Endothelial cell of umbilical vein (primary cell): ENCODE data around the gene DDB1. TPM values are rescaled to one million over a fixed set of nuclear protein-coding genes. Genes with fewer than 3 reads are reported as not detected.

Experiments used
- BruUV-seq: library from RNA; stranded (reverse); fragments of 400-500 nt; replicated peaks from 2 replicates; lab custom pipeline; 2021; lab: Mats Ljungman, UMichigan
- CTCF ChIA-PET: fragments of 300-600, 350-600 bp; sonication (Branson Sonifier 250); formaldehyde crosslinking; loops from one replicate; lab custom pipeline; 2021; ENCODE audit warnings: antibody characterized with exemption, inconsistent platforms; lab: Charles Lee
- POLR2A ChIA-PET: fragments of 300-600, 350-600 bp; sonication (Branson Sonifier 250); formaldehyde crosslinking; loops from one replicate; lab custom pipeline; 2021; ENCODE audit warnings: antibody characterized with exemption, inconsistent platforms; lab: Charles Lee
- DNase-seq: peaks from one replicate; pipeline ENCODE4 v3.0.0-alpha.2; 2011; ENCODE audit warnings: low read depth, low spot score
- FAIRE-seq: peaks from 2 replicates; lab custom pipeline; 2011; peaks lifted over from hg19 to GRCh38; lab: Jason Lieb, UNC
- H2AFZ ChIP-seq: 2 replicates; pipeline ENCODE4 v1.6.0; 2012; ENCODE audit warnings: low read depth, low read length, control low read depth, inconsistent platforms
- H3K27ac ChIP-seq: 2 replicates; pipeline ENCODE4 v1.5.1; 2011; ENCODE audit warnings: low read depth, mild to moderate bottlenecking, control low read depth, low read length, moderate library complexity; ENCODE audit not compliant: insufficient read depth
- H3K27me3 ChIP-seq, 2 experiments: 2 replicates each; pipeline versions ENCODE4 v1.6.0 to v1.6.1; 2011; ENCODE audit warnings: low read length in 2 of 2, mixed read lengths in 1 of 2; ENCODE audit not compliant: control insufficient read depth in 2 of 2, insufficient read depth in 2 of 2
- H3K36me3 ChIP-seq, 2 experiments: 2 replicates in 1 of 2; 3 replicates in 1 of 2; pipeline ENCODE4 v1.5.1; 2011; ENCODE audit warnings: low read length in 2 of 2, mild to moderate bottlenecking in 1 of 2, moderate library complexity in 1 of 2; ENCODE audit not compliant: control insufficient read depth in 2 of 2, insufficient read depth in 2 of 2; ENCODE audit errors: extremely low read depth in 1 of 2
- H3K4me1 ChIP-seq: 3 replicates; pipeline ENCODE4 v1.5.1; 2011; ENCODE audit warnings: mild to moderate bottlenecking, low read length; ENCODE audit not compliant: control insufficient read depth, insufficient read depth; ENCODE audit errors: extremely low read depth
- H3K4me2 ChIP-seq: 2 replicates; pipeline ENCODE4 v1.6.1; 2011; ENCODE audit warnings: low read length, control low read depth, mixed read lengths; ENCODE audit not compliant: insufficient read depth
- H3K4me3 ChIP-seq, 3 experiments: fragments of 200-600 bp in 1 of 3; sonication (generic), shearing (Covaris generic) in 1 of 3; replicated peaks in 1 of 3; 2 replicates each; pipeline ENCODE4 v1.5.1; 2011 to 2016; ENCODE audit warnings: control low read depth in 3 of 3, low read length in 3 of 3, mild to moderate bottlenecking in 2 of 3, inconsistent platforms in 1 of 3, low read depth in 1 of 3, moderate library complexity in 1 of 3; ENCODE audit not compliant: insufficient read depth in 1 of 3
- H3K79me2 ChIP-seq: 2 replicates; pipeline ENCODE4 v1.6.0; 2012; ENCODE audit warnings: low read length, inconsistent platforms; ENCODE audit not compliant: control insufficient read depth, insufficient read depth
- H3K9ac ChIP-seq: replicated peaks from 2 replicates; pipeline ENCODE3; 2011; ENCODE audit warnings: low read length, control low read depth; ENCODE audit not compliant: insufficient read depth; ENCODE audit errors: extremely low read depth
- H3K9me1 ChIP-seq: replicated peaks from 3 replicates; pipeline ENCODE4 v1.6.0; 2011; ENCODE audit warnings: mild to moderate bottlenecking, low read length; ENCODE audit not compliant: control insufficient read depth, insufficient read depth; ENCODE audit errors: extremely low read depth
- H3K9me3 ChIP-seq: replicated peaks from 2 replicates; pipeline ENCODE4 v1.5.1; 2012; ENCODE audit warnings: low read length, inconsistent platforms; ENCODE audit not compliant: control insufficient read depth, insufficient read depth
- H4K20me1 ChIP-seq: replicated peaks from 2 replicates; pipeline ENCODE3; 2011; ENCODE audit warnings: mild to moderate bottlenecking, low read length; ENCODE audit not compliant: control insufficient read depth, insufficient read depth; ENCODE audit errors: extremely low read depth
- CTCF ChIP-seq, 2 donors: IDR thresholded peaks; 1 replicate in 1 of 2; 2 replicates in 1 of 2; pipeline ENCODE4 v1.5.1; 2011; ENCODE audit warnings: low read length in 2 of 2, mild to moderate bottlenecking in 2 of 2, moderate library complexity in 2 of 2, control low read depth in 1 of 2, inconsistent platforms in 1 of 2, low read depth in 1 of 2; ENCODE audit not compliant: insufficient read depth in 1 of 2; ENCODE audit errors: extremely low read depth in 1 of 2
- EZH2 ChIP-seq: IDR thresholded peaks from 2 replicates; pipeline ENCODE4 v1.6.1; 2012; ENCODE audit warnings: borderline replicate concordance, low read depth, mild to moderate bottlenecking, moderate library complexity, low read length, inconsistent platforms; ENCODE audit not compliant: severe bottlenecking
- FOS ChIP-seq: IDR thresholded peaks from 2 replicates; pipeline ENCODE4 v1.6.1; 2011; ENCODE audit warnings: mild to moderate bottlenecking, low read length, moderate library complexity, borderline replicate concordance; ENCODE audit not compliant: insufficient read depth
- GATA2 ChIP-seq: IDR thresholded peaks from 2 replicates; pipeline ENCODE4 v1.7.0; 2011; ENCODE audit warnings: low read depth, mild to moderate bottlenecking, moderate library complexity, mixed read lengths, low read length; ENCODE audit not compliant: insufficient read length, insufficient read depth
- JUN ChIP-seq: IDR thresholded peaks from 2 replicates; pipeline ENCODE4 v1.6.1; 2011; ENCODE audit warnings: borderline replicate concordance, low read depth; ENCODE audit not compliant: insufficient read length, insufficient read depth
- MAX ChIP-seq: IDR thresholded peaks from 2 replicates; pipeline ENCODE4 v1.6.1; 2011; ENCODE audit not compliant: insufficient read depth, insufficient read length
- MYC ChIP-seq: IDR thresholded peaks from one replicate; pipeline ENCODE4 v1.6.1; 2011; ENCODE audit warnings: mild to moderate bottlenecking, low read depth, low read length
- POLR2A ChIP-seq: IDR thresholded peaks from 2 replicates; pipeline ENCODE4 v1.6.1; 2012; ENCODE audit warnings: low read depth, mild to moderate bottlenecking, control low read depth, low read length
- POLR2AphosphoS5 ChIP-seq: IDR thresholded peaks from 2 replicates; pipeline ENCODE4 v1.6.1; 2012; ENCODE audit warnings: low read depth, mild to moderate bottlenecking, control low read depth, low read length, moderate library complexity; ENCODE audit not compliant: insufficient read depth
- dilution Hi-C: fragments of 300-500 bp; cut with MboI; formaldehyde crosslinking; loops from one replicate; pipeline ENCODE4 v1.15.0; 2019; ENCODE audit warnings: low sequenced_read_pairs; ENCODE audit not compliant: extremely low pct_ligation_motif_present
- intact Hi-C: fragments of 100-400 bp; cut with micrococcal nuclease; formaldehyde crosslinking; loops from one replicate; pipeline ENCODE4 v1.10.0; 2022
- polyA plus RNA-seq, 4 experiments: library from polyadenylated mRNA; depleted of rRNA in 3 of 4; stranded (reverse) in 3 of 4; unstranded in 1 of 4; fragments of >200 nt; gene quantifications; 2 replicates each; pipeline versions ENCODE4 v1.2.1 to v1.2.3, GENCODE V29; 2011 to 2012; ENCODE audit warnings: missing spikeins in 1 of 4
- total RNA-seq: library from RNA; stranded (reverse); gene quantifications from 2 replicates; pipeline ENCODE4 v1.2.3, GENCODE V29; 2021

The DDB1 gene
- total and polyA plus RNA-seq, 2 donors (not counting 3 experiments of a cell fraction or from before 2014, with no cell fraction given): 229 to 230 TPM

GRCh38 chr11:61358566-61358965 lies 25.7 kb upstream of the DDB1 start:
- Histone ChIP-seq H2AFZ (no peak overlapping the region), H3K9me1 (no peaks in the 10 kb centered on the region), H3K79me2 (peaks cover 17% of the 10 kb centered on the region), H3K4me1 (peaks cover 15% of the 10 kb centered on the region), H3K27ac (no peak overlapping the region), H3K9me3 (no peaks in the 10 kb centered on the region), H3K9ac (no peak overlapping the region), H3K4me3 (no peak overlapping the region), H4K20me1 (no peaks in the 10 kb centered on the region), H3K27me3 (no peaks in the 10 kb centered on the region), H3K4me2 (no peak overlapping the region), H3K36me3 (peaks cover 0 to 5% of the 10 kb centered on the region in 2 experiments)
- intact Hi-C loops: no loop called here
- TF ChIP-seq FOS: no peak
- TF ChIP-seq GATA2: no peak
- TF ChIP-seq MAX: no peak
- no peak for TF ChIP-seq MYC
- no peak for TF ChIP-seq POLR2AphosphoS5
- FAIRE-seq (no peak), DNase-seq (no peak)
- dilution Hi-C loops: no loop called here
- no TSS peak for BruUV-seq
- ChIA-PET CTCF (interaction anchor here (1.2 to 2.6 kb wide), 4 partner anchors 8 to 27 kb away, joined by 3 to 12 read pairs (median 4); no protein-coding TSS in a partner anchor), POLR2A (no interaction called here)

GRCh38 chr11:61357894-61358239 lies 25.0 kb upstream of the DDB1 start:
- Histone ChIP-seq H3K27me3 (no peaks in the 10 kb centered on the region), H3K9me3 (no peaks in the 10 kb centered on the region), H4K20me1 (no peaks in the 10 kb centered on the region), H3K79me2 (peaks cover 10% of the 10 kb centered on the region), H3K4me1 (peaks cover 12% of the 10 kb centered on the region), H3K27ac (no peak overlapping the region), H3K36me3 (peaks cover 0 to 8% of the 10 kb centered on the region in 2 experiments), H3K4me3 (no peak overlapping the region), H3K9me1 (no peaks in the 10 kb centered on the region), H2AFZ (no peak overlapping the region), H3K4me2 (no peak overlapping the region), H3K9ac (no peak overlapping the region)
- no peak for DNase-seq
- intact Hi-C loops: no loop called here
- no peak for TF ChIP-seq MYC
- TF ChIP-seq FOS: no peak
- no peak for TF ChIP-seq EZH2
- no peak for TF ChIP-seq JUN
- TF ChIP-seq MAX: no peak
- TF ChIP-seq POLR2A: no peak
- TF ChIP-seq GATA2: no peak
- TF ChIP-seq CTCF (IDR thresholded peaks at IDR 0.05; ENCODE audit: extremely low read depth in 1 of 2, insufficient read depth in 1 of 2, low read depth in 1 of 2, low read length in 2 of 2): no peak
- TF ChIP-seq POLR2AphosphoS5: no peak
- CTCF ChIA-PET: interaction anchor here (1.1 to 2.6 kb wide), 4 partner anchors 8 to 27 kb away, joined by 3 to 12 read pairs (median 4); no protein-coding TSS in a partner anchor
- no peak for FAIRE-seq
- POLR2A ChIA-PET: no interaction called here
- no TSS peak for BruUV-seq
- dilution Hi-C loops: no loop called here
